ENCODE measurements around the gene BLOC1S4. TPM values are rescaled to one million over a fixed set of nuclear protein-coding genes. Genes with fewer than 3 reads are reported as not detected.
"Not testable (repeated sequence)": the region's sequence is repeated elsewhere in the genome, so short reads cannot be mapped to it uniquely, and the experiment has no call there.

BLOC1S4 gene
- total RNA-seq (2014; rRNA removed; shearing (Covaris generic)) = 23.8 and 24.5 TPM in 2 replicates
- 22.3 and 25.5 TPM in 2 replicates for polyA plus RNA-seq (2015; cell fraction: cytosol; rRNA removed)
- polyA plus RNA-seq (2015; cell fraction: nucleus; rRNA removed) = 12.0 and 13.1 TPM in 2 replicates

DNA sequence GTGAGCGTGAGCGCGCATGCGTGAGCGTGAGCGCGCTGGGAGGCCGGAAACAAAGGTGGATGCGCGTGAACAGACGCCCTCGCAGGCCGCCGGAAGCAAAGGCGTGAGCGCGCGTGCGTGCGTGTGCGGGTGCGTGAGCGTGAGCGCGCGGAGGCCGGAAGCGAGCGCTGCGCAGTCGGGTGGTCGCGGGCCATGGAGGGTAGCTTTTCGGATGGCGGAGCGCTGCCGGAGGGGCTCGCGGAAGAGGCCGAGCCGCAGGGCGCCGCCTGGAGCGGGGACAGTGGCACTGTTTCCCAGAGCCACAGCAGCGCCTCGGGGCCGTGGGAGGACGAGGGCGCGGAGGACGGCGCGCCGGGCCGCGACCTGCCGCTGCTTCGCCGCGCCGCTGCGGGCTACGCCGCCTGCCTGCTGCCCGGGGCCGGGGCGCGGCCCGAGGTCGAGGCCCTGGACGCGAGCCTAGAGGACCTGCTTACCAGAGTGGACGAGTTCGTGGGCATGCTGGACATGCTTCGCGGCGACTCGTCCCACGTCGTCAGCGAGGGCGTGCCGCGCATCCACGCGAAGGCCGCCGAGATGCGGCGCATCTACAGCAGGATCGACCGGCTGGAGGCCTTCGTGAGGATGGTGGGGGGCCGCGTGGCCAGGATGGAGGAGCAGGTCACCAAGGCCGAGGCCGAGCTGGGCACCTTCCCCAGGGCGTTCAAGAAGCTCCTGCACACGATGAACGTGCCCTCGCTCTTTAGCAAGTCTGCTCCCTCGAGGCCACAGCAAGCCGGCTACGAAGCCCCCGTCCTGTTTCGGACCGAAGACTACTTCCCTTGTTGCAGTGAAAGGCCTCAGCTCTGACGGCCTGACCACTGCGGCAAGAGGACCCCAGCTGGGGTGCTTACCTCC, at the start of gene BLOC1S4:
Gene BLOC1S4 (plus strand): TSS at position 157 of the 894 bp plus-strand sequence. CDS start 36 bp downstream, at position 193.
- DNase-seq (ENCODE audit: low read depth) = peak; percentile 86

- DNase-seq (ENCODE audit: low read depth) = peak; percentile 43
Observed at GRCh38 chr4:6668391-6668790, 47.6 kb upstream of the BLOC1S4 start.

DNA sequence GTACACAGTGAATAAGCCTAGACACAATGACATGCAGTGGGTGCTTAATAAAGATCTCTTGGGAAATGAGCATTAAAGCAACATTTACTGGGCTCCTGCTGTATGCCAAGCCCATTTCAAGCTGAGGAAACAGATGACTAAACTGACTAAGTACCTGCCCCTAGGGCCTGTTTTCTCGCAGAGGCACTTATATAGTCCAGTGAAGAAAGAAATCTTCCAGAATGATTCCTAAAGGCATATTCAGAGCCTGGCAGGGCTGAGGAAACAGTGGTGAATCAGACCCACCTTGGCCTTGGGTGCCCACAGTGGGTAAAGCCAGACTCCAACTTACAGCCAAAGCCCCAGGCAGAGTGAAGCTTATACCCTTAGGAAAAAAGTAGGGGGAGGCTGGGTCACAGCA, 44.3 kb upstream of the BLOC1S4 start:
- DNase-seq (ENCODE audit: low read depth) = no peak

- no peak for DNase-seq (ENCODE audit: low read depth)
Observed at GRCh38 chr4:6672131-6672530, 43.8 kb upstream of the BLOC1S4 start.

GRCh38 chr4:6672541-6673190, 43.3 kb upstream of the BLOC1S4 start:
- not testable (repeated sequence) for DNase-seq (ENCODE audit: low read depth)

DNA sequence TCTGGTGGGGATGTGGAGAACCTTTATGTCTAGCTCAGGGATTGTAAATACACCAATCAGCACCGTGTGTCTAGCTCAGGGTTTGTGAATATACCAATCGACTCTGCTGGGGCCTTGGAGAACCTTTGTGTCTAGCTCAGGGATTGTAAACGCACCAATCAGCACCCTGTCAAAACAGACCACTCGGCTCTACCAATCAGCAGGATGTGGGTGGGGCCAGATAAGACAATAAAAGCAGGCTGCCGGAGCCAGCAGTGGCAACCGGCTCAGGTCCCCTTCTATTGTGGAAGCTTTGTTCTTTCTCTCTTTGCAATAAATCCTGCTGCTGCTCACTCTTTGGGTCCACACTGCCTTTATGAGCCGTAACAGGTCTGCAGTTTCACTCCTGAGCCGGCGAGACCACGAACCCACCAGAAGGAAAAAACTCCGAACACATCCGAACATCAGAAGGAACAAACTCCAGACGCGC, 42.7 kb upstream of the BLOC1S4 start:
- peak; percentile 78 for DNase-seq (ENCODE audit: low read depth)

GRCh38 chr4:6673660-6674499, 42.1 kb upstream of the BLOC1S4 start:
- peak; percentile 89 for DNase-seq (ENCODE audit: low read depth)

GRCh38 chr4:6674500-6675149, 41.3 kb upstream of the BLOC1S4 start:
- peak; percentile 54 for DNase-seq (ENCODE audit: low read depth)

- no peak for DNase-seq (ENCODE audit: low read depth)
Observed at GRCh38 chr4:6676722-6677558, 39.0 kb upstream of the BLOC1S4 start.

- no peak for DNase-seq (ENCODE audit: low read depth)
Observed at GRCh38 chr4:6680372-6681034, 35.5 kb upstream of the BLOC1S4 start.

DNA sequence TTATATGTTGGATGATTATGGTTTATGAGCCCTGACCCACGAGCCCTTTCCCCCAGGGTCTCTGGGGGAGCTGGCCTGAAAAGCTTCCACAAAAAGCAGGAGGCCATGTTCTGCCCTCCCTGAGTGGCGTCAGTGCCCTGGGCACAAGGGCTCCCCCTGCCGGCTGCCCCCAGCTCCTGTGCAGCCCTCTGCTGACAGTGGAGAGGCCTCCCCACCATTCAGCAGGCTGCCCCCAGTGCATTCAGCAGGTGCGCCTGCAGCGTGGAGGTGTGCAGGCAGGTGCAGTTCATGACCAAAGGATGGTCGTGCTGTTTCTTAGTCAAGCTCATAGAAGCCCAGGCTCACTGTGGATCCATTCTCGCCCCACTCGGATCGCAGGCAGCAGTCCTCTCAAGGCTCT, 34.8 kb upstream of the BLOC1S4 start:
- DNase-seq (ENCODE audit: low read depth) = no peak

DNA sequence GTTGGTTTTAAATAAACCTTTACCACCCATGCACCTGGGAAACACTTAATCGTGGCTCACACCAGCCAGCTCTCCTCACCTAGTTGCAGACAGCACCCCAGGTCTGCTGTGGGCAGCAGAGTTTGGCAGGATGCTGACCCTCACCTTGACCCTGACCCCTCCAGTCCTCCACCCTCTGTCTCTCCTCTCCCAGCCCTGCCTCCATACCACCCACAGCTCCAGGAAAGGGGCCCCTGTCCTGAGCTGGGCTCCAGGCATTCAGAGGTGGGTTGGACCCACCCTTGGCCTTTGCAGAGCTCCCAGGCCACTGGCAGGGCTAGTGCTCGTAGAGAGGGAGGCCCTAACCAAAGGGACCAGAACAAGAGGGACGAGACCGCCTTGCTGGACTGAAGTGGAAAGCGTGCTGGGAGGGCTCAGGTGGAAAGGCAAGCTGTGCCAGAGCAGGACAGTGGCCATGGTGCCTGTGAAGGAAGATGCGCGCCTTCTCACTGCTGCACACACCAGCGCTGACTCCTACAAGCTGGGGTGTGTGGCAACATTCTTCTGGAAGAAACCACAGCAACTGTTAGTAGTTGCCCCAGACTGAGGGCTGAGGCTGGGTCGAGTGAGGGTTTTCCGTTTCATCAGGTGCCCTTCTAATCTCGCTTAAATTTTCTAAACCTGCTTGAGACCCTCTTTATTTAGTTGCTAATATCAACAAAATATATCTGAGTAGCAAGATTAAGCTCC, 32.9 kb upstream of the BLOC1S4 start:
- no peak for DNase-seq (ENCODE audit: low read depth)

DNA sequence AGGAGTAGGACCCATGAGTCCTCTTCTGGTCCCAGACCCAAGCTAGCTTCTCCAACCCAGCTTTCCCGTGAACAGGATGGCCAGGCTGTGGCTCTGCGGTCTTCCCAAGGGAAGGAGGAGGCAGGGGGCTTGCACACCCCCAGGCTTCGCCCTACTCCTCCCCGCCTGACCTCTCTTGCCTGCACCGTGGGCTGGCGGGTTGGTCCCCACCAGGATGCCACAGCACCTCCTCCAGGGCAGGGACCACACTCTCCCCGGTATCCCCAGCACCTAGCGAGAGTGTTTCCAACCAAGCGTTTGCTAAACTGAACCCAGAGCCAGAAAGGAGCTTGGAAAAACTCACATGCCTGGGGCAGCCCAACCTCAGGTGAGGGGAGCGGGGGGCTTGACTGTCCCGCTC, 31.3 kb upstream of the BLOC1S4 start:
- no peak for DNase-seq (ENCODE audit: low read depth)

GRCh38 chr4:6686104-6686787, 29.7 kb upstream of the BLOC1S4 start:
- no peak for DNase-seq (ENCODE audit: low read depth)

DNA sequence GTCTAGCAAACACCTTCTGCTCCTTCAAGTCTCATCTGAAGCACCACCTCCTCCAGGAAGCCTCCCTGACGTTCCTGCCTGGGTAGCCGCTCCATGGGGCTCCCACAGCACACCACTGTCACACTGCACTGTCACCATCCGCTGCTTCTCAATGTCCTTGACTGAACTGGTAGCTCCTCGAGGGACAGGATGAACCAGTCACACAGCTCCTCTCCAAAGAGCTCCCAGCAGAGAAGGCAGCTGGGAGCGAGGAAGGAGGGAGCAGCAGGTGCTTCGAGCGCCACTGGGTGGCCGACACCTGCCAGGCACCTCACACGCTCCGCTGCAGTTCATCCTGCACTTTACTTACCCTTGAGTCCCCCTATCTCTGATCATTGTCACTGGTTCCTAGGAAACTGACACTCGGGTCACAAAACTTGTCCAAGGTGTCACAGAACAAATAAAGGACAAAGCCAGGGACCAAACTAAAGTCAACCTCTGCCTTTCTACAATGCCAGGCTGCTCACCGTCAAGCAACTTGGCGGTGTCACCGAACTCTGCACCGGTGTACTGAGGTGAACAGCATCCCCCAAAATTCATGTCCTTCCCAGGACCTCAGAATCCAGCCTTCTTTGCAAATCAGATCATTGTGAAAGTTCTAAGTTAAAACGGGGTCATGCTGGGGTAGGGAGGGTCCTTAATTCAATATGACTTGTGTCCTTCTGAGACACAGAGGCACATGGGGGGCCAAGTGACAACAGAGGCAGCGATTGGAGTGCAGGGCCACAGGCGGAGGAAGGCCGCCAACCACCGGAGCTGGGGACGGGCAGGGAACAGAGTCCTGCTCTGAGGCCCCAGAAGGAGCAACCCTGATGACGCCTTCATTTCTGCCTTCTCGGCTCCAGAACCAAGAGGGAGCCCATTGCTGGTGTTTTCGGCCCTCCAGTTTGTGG, 27.8 kb upstream of the BLOC1S4 start:
- no peak for DNase-seq (ENCODE audit: low read depth)

- DNase-seq (ENCODE audit: low read depth) = peak; percentile 94
Observed at GRCh38 chr4:6688879-6689505, 27.0 kb upstream of the BLOC1S4 start.

All from HT1080 (cell line).